SK-N-MC (cell line): ENCODE data around the gene CDKAL1.

ENCODE experiments used
- DNase-seq: peaks from one replicate; pipeline ENCODE4 v3.0.0-alpha.2; 2011; ENCODE audit warnings: low read depth, low spot score
- H3K27ac ChIP-seq: fragments of 200-600 bp; sonication (generic); 2 replicates; pipeline ENCODE4 v1.5.1; 2016; ENCODE audit warnings: mixed run types
- H3K36me3 ChIP-seq: fragments of 200-600 bp; sonication (generic); 2 replicates; pipeline ENCODE4 v1.6.1; 2017; ENCODE audit warnings: antibody characterized with exemption, low read length, mixed read lengths; ENCODE audit not compliant: insufficient read depth
- H3K4me3 ChIP-seq: fragments of 200-600 bp; sonication (generic); 2 replicates; pipeline ENCODE4 v1.5.1; 2016
- H3K9ac ChIP-seq: fragments of 200-600 bp; sonication (generic); 2 replicates; pipeline ENCODE4 v1.8.0; 2017; ENCODE audit warnings: mixed run types, mixed read lengths; ENCODE audit not compliant: insufficient read length
- H3K9me3 ChIP-seq: fragments of 200-600 bp; sonication (generic); 2 replicates; pipeline ENCODE4 v1.6.1; 2017; ENCODE audit warnings: low read depth, mild to moderate bottlenecking, antibody characterized with exemption, low read length, moderate library complexity, mixed read lengths
- EZH2 ChIP-seq: fragments of 200-600 bp; sonication (generic); IDR thresholded peaks from one replicate; pipeline ENCODE4 v1.6.1; 2017; ENCODE audit warnings: antibody characterized with exemption
- FOXP2 ChIP-seq: optimal IDR thresholded peaks from 2 replicates; pipeline ENCODE3; 2011; ENCODE audit warnings: mild to moderate bottlenecking, moderate library complexity; ENCODE audit not compliant: insufficient read depth; ENCODE audit errors: extremely low read length, control extremely low read depth
- POLR2AphosphoS5 ChIP-seq: IDR thresholded peaks from 2 replicates; pipeline ENCODE4 v1.6.1; 2012; ENCODE audit warnings: mild to moderate bottlenecking, low read depth, low read length, borderline replicate concordance

The CDKAL1 gene

DNA sequence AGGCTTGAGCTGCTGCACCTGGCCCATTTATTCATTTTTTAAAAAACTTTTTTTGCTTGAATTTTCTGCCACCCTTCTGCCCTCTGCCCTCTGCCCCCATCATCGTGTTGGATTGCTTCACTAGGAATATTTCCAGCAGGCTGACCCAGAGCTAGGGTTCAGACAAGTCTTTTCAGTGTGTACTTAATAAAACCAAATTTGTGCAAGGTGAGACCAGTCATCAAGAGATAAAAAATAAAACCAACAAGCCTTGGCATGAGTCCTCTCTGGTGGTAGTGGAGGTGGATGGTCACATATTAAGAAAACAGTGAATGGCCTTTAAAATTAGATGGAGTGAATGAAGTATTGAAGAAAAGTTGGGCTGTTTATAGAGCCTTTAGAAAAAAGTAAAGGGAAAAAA lies 239.6 kb downstream of the CDKAL1 start:
- peaks cover 11% of the 10 kb centered on the region; the same call in 1 of the 2 replicates for H3K36me3 ChIP-seq
- H3K27ac ChIP-seq: no peak overlapping the region
- no peak overlapping the region for H3K4me3 ChIP-seq
- H3K9me3 ChIP-seq: no peaks in the 10 kb centered on the region
- H3K9ac ChIP-seq: no peak overlapping the region
- no peak for DNase-seq
- TF ChIP-seq EZH2: no peak
- no peak for TF ChIP-seq FOXP2
- TF ChIP-seq POLR2AphosphoS5: no peak

DNA sequence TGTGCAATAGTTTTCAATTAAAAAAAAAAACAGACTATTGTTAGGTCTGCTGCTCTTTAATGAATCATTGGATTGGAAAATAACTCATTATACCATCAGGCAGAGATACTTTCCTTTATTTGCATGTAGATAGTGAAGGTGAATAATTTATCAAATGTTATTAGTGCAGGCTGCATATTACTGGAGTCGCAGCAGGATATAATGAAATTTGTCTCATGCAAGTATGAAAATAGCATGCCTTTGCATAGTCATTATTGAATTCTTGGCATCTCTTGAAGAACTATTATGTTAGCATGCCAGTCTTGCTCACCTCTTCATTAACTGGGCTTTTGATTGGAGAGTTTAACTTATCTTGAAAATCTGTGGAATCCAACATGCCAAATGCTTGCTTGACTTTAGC lies 241.7 kb downstream of the CDKAL1 start:
- no peak overlapping the region for H3K4me3 ChIP-seq
- peak overlapping the region; percentile 17; the same call in 1 of the 2 replicates for H3K27ac ChIP-seq
- H3K9ac ChIP-seq: no peak overlapping the region
- no peak for DNase-seq
- no peak for TF ChIP-seq POLR2AphosphoS5
- H3K9me3 ChIP-seq: no peaks in the 10 kb centered on the region
- H3K36me3 ChIP-seq: peaks cover 11% of the 10 kb centered on the region; the same call in 1 of the 2 replicates

DNA sequence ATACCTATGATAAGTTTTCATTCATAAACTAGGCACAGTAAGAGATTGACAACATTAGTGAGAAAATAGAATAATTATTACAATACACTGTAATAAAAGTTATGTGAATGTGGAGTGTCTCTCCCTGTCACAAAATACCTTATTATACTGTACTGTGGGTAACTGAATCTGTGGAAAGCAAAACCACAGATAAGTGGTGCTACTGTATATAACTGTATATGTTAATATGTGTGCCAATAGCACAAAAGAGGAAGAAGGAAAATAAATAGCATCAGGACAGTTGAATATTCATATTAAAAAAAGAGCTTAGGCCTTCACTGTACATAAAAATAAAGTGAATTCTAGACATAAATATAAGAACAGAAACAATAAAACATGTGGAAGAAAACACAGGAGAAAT lies 243.5 kb downstream of the CDKAL1 start:
- DNase-seq: no peak
- no peak overlapping the region for H3K9ac ChIP-seq
- TF ChIP-seq FOXP2: no peak
- TF ChIP-seq POLR2AphosphoS5: no peak
- TF ChIP-seq EZH2: no peak
- no peak overlapping the region for H3K4me3 ChIP-seq
- no peak overlapping the region; the same call in 1 of the 2 replicates for H3K27ac ChIP-seq
- 0 out of 2 replicates have a peak, but pooled peaks cover 3% of the 10 kb centered on the region for H3K36me3 ChIP-seq
- H3K9me3 ChIP-seq: no peaks in the 10 kb centered on the region

DNA sequence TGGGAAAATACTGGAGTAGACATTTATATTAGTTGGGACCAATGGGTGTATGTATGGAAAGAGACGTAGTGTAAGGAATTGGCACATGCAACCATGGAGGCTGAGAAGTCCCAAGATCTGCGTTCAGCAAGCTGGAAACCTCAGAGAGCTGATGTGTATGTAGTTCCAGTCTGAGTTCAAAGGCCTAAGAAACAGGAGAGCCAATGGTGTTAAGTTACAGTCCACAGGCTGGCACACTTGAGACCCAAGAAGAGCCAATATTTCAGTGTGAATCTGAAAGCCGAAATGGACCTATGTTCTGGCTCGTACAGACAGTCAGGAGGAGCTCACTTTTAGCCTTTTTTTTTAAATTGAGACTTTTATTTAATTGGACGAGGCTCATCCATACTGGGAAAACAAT lies 244.2 kb downstream of the CDKAL1 start:
- Histone ChIP-seq H3K9me3 (no peaks in the 10 kb centered on the region), H3K4me3 (no peak overlapping the region), H3K9ac (no peak overlapping the region), H3K36me3 (peaks cover 4% of the 10 kb centered on the region; the same call in 1 of the 2 replicates), H3K27ac (no peak overlapping the region)
- TF ChIP-seq EZH2 (no peak), FOXP2 (no peak), POLR2AphosphoS5 (no peak)
- no peak for DNase-seq

DNA sequence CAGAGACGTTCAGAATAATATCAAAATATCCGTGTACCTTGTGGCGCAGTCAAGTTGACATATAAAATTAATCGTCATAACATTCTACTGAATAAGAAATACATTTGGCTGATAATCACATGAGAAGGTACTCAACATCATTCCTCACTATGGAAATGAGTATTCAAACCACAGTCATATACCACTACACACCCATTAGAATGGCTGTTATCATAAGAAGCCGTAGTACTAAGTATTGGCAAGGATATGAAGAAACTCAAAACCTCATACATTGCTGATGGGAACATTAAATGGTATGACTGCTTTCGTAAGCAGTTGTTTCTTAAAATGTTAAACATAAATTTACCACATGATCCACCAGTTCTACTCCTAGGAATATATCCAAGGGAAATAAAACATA lies 244.7 kb downstream of the CDKAL1 start:
- TF ChIP-seq FOXP2: no peak
- no peak for TF ChIP-seq EZH2
- TF ChIP-seq POLR2AphosphoS5: no peak
- DNase-seq: no peak
- Histone ChIP-seq H3K27ac (no peak overlapping the region), H3K9me3 (no peaks in the 10 kb centered on the region), H3K36me3 (peaks cover 5% of the 10 kb centered on the region; the same call in 1 of the 2 replicates), H3K4me3 (no peak overlapping the region), H3K9ac (no peak overlapping the region)

DNA sequence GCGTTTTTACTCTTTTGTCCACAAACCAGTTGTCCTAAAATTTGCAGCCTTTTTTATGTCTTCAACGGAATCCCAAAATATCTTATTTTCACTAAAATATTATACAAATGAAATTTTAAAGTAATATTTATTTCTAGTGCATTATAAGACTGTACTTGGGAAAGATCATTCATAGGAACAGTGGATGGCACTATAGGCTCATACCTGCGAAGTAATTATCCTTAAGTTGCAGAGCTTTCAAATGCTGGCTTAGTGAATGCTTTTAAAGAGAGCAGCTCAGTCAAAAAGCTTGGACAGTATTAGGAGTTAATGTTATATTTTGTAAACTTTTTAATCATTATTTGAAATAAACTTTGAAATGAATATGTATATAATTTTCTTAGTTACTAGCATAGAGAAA lies 254.9 kb downstream of the CDKAL1 start:
- Histone ChIP-seq H3K27ac (no peak overlapping the region), H3K36me3 (no peaks in the 10 kb centered on the region; the same call in 1 of the 2 replicates), H3K9ac (no peak overlapping the region), H3K4me3 (no peak overlapping the region), H3K9me3 (no peaks in the 10 kb centered on the region)
- no peak for TF ChIP-seq POLR2AphosphoS5
- TF ChIP-seq EZH2: no peak
- no peak for TF ChIP-seq FOXP2
- no peak for DNase-seq

DNA sequence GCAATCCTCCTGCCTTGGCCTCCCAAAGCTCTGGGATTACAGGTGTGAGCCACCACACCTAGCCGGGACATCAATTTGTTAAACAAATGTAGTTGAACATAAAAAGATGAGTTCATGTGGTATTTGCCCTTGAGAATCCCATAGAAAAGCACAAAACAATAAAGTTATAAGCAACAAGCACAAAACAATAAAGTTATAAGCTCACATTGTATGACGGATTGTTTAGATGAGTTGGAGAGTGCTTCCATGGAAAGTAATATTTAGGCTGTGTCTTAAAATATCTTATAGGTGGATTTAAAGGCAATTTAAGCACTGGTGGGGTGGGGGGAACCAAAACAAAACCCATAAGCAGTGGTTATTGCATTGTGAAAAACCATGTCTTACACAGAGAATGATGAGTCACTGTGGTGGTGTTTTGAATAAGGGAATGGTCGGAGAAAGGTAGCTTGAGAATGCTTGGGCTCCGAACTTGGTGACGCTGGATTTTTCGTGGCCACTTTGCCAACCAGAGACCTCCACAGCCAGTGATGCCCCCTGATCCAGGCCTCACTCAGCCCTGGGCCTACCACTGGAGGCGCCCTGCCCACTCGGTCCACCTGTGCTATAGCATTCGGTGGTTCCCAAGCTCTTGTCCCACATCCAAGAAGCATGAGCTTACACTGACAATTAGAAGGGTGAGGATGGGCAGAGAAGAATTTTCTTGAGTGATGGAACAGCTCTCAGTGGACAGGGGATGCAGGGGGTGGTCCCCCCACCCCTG lies 256.0 kb downstream of the CDKAL1 start:
- Histone ChIP-seq H3K9ac (no peak overlapping the region), H3K9me3 (no peaks in the 10 kb centered on the region), H3K4me3 (no peak overlapping the region), H3K36me3 (no peaks in the 10 kb centered on the region; the same call in 1 of the 2 replicates), H3K27ac (no peak overlapping the region)
- DNase-seq: no peak
- TF ChIP-seq FOXP2 (no peak), POLR2AphosphoS5 (no peak), EZH2 (no peak)

DNA sequence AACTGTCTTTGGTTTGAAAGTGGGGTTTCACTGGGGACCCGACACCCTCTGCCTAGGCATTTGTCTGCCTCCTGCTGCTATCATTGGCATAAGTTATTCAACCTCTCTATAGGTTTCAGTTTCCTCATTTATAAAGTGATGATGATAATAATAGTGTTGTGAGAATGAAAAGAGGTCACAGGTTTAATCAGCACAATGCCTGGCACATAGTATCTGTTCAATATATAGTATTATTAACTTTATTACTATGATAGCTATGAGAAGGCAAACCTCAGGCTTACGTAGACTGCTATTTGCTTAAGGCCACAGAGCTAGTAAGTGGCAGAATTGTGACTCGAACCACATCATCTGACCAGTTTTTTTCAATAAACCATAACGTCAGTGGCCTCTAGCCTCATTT lies 256.8 kb downstream of the CDKAL1 start:
- no peak overlapping the region for H3K9ac ChIP-seq
- TF ChIP-seq EZH2 (no peak), POLR2AphosphoS5 (no peak), FOXP2 (no peak)
- H3K27ac ChIP-seq: peak overlapping the region; percentile 88; the same call in 1 of the 2 replicates
- H3K36me3 ChIP-seq: no peaks in the 10 kb centered on the region; the same call in 1 of the 2 replicates
- no peak for DNase-seq
- H3K4me3 ChIP-seq: no peak overlapping the region; the same call in 1 of the 2 replicates
- no peaks in the 10 kb centered on the region for H3K9me3 ChIP-seq

DNA sequence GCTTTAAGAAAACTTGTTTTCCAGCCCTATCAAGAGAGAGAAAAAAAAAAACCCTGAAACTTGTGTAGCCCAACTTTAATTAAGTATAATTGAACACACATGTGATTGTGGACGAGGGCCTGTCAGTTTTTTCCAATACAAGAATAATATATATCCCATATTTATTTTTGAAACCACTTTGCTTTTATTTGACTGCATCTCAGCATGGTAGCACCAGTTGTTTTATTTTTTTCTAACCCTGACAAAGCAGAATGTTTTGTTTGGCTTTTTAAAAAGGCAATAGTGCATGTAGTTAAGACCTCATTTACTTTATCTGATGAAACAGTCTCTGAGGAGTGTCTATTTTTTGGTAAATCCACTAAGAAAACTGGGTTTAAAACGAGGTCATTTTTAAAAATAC lies 257.7 kb downstream of the CDKAL1 start:
- Histone ChIP-seq H3K9ac (no peak overlapping the region), H3K36me3 (no peaks in the 10 kb centered on the region; the same call in 1 of the 2 replicates), H3K9me3 (no peaks in the 10 kb centered on the region), H3K4me3 (peak overlapping the region; percentile 39), H3K27ac (peak overlapping the region; percentile 88)
- no peak; the same call in 1 of the 2 replicates for TF ChIP-seq POLR2AphosphoS5
- no peak for TF ChIP-seq EZH2
- peak; percentile 72 for TF ChIP-seq FOXP2
- no peak for DNase-seq
